ENCODE results near the gene S100A11.

GRCh38 chr1:151991663-151992302, 45.0 kb downstream of the S100A11 start:
- TF ChIP-seq POLR2A (conservative IDR thresholded peaks at IDR 0.05) (no peak), TAF1 (IDR thresholded peaks at IDR 0.05; ENCODE audit: control insufficient read depth, extremely low read depth, insufficient read depth, low read length, severe bottlenecking) (no peak), ZNF354B (CRISPR knock-in tag; IDR thresholded peaks at IDR 0.05) (no peak), ZC3H11A (IDR thresholded peaks at IDR 0.05; ENCODE audit: low read depth, low read length) (no peak), NR2C2 (CRISPR knock-in tag; IDR thresholded peaks at IDR 0.05) (no peak), NR2C2 (tag; IDR thresholded peaks at IDR 0.05) (no peak), YY1 (IDR thresholded peaks at IDR 0.05; ENCODE audit: borderline replicate concordance in 1 of 3, control insufficient read depth in 1 of 3, extremely low read depth in 1 of 3, insufficient read depth in 3 of 3, insufficient read length in 1 of 3, insufficient replicate concordance in 2 of 3, low read depth in 1 of 3, low read length in 2 of 3) (no peak), PHF8 (IDR thresholded peaks at IDR 0.05; ENCODE audit: borderline replicate concordance, low read length) (no peak), ZFPM2 (CRISPR knock-in tag; IDR thresholded peaks at IDR 0.05) (no peak), ZNF589 (CRISPR knock-in tag; IDR thresholded peaks at IDR 0.05; ENCODE audit: low read depth) (no peak), MAX (CRISPR knock-in tag; IDR thresholded peaks at IDR 0.05) (no peak), CTCF (IDR thresholded peaks at IDR 0.05 in 2 of 3, conservative IDR thresholded peaks at IDR 0.05 in 1 of 3; ENCODE audit: insufficient read depth in 2 of 3, low read depth in 1 of 3, low read length in 3 of 3) (no peak), NR2C1 (IDR thresholded peaks at IDR 0.05) (no peak), NR2C1 (tag; IDR thresholded peaks at IDR 0.05) (no peak), PYGO2 (tag; IDR thresholded peaks at IDR 0.05) (no peak)
- TF ChIP-seq, protein P1, sequence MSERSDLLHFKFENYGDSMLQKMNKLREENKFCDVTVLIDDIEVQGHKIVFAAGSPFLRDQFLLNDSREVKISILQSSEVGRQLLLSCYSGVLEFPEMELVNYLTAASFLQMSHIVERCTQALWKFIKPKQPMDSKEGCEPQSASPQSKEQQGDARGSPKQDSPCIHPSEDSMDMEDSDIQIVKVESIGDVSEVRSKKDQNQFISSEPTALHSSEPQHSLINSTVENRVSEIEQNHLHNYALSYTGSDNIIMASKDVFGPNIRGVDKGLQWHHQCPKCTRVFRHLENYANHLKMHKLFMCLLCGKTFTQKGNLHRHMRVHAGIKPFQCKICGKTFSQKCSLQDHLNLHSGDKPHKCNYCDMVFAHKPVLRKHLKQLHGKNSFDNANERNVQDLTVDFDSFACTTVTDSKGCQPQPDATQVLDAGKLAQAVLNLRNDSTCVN (CRISPR knock-in tag; IDR thresholded peaks at IDR 0.05): no peak
